VCaP (cell line): ENCODE measurements around the gene C5orf52.

Experiments used
- H3K27ac ChIP-seq: fragments of 450-650 bp; 2 replicates; pipeline ENCODE4 v1.5.1; 2017
- TF ChIP-seq, protein P1 (sequence below): fragments of 450-650 bp; conservative IDR thresholded peaks from 2 replicates; pipeline ENCODE4 v1.5.1; 2017; ENCODE audit warnings: mild to moderate bottlenecking, moderate library complexity

The C5orf52 gene

DNA sequence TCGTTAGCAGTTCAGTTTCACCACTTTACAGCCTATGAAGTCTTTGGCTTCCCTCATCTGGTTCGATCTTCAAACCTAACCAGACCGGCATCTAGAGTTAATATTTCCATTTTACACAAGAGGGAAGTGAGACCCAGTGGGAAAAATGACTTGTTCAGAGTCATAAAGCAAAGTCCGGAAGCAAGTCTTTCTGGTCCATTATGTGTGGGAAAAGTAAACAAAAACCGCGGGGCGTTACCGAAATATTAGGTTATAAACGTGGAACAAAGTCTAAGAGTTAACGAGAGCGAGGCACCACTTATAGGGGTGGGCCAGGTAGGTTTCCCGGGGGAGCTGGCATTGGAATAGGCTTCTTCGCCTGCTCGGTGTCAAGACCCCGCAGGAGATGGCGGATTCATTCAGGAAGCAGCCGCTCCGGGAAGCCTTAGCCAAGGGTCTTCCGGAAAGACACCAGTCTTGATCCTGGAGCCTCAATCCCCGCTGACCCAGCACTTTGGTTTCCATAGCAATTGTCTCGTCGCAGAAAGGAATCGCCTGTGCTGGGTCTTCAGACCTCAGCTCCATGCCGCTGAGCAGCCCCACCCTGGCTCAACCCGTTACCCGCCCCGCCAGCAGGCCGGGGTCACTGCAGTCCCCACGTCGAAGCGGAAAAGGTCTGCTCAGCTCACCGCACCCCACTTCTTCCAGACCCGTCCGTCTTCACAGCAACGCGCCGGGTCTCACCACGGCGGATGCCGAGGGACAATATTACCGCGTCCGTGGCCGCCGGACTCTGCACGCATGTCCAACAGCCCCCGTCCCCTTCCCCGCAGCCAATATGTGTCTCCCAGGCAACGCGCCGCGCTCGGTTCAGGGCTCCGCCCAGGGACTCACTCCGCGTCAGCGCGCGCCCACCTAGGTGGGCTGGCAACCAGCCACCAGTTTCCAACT, at the start of gene C5orf52:
Gene C5orf52 (plus strand): TSS at position 872 of the 930 bp plus-strand sequence. CDS start 82 bp downstream, outside the sequence.
- peak within 1 kb of the TSS; percentile 20; the same call in 1 of the 2 replicates for H3K27ac ChIP-seq
- TF ChIP-seq, protein P1, sequence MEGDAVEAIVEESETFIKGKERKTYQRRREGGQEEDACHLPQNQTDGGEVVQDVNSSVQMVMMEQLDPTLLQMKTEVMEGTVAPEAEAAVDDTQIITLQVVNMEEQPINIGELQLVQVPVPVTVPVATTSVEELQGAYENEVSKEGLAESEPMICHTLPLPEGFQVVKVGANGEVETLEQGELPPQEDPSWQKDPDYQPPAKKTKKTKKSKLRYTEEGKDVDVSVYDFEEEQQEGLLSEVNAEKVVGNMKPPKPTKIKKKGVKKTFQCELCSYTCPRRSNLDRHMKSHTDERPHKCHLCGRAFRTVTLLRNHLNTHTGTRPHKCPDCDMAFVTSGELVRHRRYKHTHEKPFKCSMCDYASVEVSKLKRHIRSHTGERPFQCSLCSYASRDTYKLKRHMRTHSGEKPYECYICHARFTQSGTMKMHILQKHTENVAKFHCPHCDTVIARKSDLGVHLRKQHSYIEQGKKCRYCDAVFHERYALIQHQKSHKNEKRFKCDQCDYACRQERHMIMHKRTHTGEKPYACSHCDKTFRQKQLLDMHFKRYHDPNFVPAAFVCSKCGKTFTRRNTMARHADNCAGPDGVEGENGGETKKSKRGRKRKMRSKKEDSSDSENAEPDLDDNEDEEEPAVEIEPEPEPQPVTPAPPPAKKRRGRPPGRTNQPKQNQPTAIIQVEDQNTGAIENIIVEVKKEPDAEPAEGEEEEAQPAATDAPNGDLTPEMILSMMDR: no peak

DNA sequence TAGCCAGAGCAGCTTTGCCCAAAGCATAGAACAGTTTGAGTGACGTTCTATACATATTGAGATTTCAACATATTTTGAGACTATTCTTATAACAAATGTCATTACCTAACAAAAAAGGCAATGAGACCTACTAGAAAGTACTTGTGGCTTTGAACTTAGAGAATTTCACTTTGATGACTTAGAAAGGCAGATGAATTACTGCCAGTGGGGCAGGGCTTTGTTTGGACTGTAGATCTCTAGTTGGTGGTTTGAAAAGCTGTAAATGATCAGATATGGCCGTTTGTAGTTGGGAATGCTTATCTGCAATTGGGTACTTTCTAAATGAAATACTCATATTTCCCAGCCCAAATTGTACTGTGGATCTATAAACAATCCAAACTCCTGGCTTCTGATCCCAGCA, 47.2 kb upstream of the C5orf52 start:
- no peak overlapping the region for H3K27ac ChIP-seq
- TF ChIP-seq, protein P1: no peak

DNA sequence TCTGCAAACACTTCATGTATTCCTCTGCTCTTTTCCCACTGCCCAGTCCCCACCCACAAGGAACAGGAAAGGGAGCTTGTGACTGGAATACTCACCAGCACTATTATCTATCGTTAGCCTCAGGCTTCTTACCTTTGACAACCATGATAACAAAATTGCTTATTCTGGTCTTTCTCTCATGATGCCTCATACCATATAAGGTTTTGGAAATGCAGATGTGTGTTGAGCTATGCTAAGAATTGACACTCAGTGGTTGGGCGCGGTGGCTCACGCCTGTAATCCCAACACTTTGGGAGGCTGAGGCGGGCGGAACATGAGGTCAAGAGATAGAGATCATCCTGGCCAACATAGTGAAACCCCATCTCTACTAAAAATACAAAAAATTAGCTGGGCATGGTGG, 44.5 kb upstream of the C5orf52 start:
- no peak overlapping the region for H3K27ac ChIP-seq
- TF ChIP-seq, protein P1: no peak

DNA sequence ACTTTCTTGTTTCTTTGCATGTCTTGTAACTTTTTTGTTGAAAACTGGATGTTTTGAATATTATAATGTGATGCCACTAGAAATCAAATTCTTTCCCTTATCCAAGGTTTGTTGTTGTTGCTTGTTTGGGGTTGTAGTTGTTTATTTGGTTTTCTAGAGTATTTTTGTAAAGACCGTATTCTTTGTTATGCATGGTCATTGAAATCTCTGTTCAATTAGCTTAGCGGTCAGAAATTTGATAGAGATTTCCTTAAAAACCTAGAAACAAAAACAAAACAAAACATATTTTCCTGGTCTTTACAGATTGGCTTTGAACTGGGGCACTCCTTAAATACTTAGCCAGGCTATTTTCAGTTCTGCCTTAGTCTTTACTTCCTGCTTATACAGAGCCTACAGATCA, 41.0 kb upstream of the C5orf52 start:
- TF ChIP-seq, protein P1: no peak

DNA sequence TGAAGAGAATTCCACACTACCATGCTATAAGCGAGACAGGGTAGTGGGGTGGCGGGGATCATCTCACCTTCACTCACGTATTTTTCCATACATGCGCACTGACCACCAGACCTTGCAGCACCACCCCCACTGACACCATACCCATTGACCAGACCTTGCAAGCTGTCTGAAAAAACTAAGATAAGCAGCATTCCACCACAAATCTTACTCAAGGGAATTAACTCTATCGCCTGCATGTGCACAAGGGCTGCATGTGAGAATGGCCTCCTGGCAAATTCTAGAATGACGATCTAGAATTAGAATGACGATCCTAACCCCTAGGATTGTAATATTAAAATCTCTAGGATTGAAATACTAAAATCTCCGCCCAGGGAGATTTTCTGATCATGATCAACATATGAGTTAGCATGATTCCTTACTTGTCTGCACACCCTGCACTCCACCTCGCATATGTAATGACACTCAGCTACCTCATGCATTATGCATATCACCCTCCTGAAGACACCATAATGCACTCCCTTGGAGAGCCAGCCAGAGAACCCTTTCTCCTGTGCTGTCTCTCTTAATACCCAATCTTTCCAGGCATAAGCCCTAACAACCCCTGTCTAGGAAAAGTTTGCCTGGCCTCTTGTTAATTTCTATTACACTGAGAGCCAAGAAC, 30.8 kb upstream of the C5orf52 start:
- TF ChIP-seq, protein P1: no peak
- no peak overlapping the region for H3K27ac ChIP-seq

More for the DNA sequence above, 41.0 kb upstream of the C5orf52 start:
- H3K27ac ChIP-seq: no peak overlapping the region

DNA sequence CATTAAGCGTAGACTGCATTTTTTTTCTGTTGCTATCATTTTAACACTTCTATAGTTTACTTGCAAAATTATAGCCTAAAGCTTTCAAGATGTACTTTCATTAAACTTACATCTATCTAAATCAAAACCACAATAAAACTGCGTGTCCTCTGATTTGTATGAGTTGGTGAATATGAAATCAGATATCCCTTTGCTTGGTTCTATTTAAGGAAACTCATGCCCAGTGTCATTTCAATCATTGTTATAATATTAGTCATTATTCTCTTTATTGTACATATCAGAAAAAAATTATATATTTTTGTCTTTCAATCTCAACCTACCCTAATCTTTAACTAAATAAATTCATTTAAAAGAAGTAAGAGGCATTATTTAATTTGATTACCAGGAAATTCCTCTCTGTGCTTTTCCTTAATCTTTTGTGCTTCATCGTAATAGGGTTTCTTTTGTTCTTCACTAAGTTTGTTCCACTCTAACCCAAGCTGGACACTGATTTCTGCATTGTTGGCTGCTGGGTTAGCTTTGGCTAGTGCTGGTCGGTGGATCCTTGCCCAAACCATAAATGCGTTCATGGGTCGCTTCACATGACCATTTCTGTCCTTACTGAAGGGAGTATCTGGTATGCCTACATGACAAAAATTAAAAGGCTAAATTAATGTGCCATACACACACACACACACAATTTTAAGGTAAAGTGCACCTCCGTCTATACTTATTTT, 22.9 kb upstream of the C5orf52 start:
- TF ChIP-seq, protein P1: no peak
- H3K27ac ChIP-seq: no peak overlapping the region

DNA sequence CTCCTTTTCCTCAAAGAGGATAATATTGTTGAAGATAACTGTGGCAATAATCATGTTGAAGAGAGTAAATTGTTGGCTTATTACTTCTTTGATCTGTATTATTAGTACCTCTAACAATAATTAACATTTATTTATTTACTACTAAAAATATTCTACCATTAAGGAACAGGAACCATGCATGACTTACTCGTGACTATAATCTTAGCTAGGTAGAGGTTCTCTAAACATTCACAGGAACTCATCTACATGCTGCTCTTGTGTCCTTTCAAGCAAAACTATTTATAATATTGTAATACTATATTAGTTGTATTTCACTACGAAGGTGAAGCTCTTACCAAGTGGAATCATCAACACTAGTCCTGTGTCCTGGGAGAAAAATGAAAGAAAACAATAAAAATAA, 22.2 kb upstream of the C5orf52 start:
- H3K27ac ChIP-seq: no peak overlapping the region
- TF ChIP-seq, protein P1: no peak
